Epithelial cell of esophagus (primary cell): ENCODE data around the gene HECW1.

Experiments used
- DNase-seq: peaks from one replicate; pipeline ENCODE4 v3.0.0; 2010; ENCODE audit warnings: low read depth
- H3K4me3 ChIP-seq: 2 replicates; pipeline ENCODE4 v1.5.1; 2011; ENCODE audit warnings: mild to moderate bottlenecking, low read length, control low read depth
- TF ChIP-seq, protein P1 (sequence below): IDR thresholded peaks from 2 replicates; pipeline ENCODE4 v1.5.1; 2011; ENCODE audit warnings: low read depth, mild to moderate bottlenecking, low read length, control low read depth, inconsistent platforms; ENCODE audit not compliant: insufficient read depth; ENCODE audit errors: missing control alignments

HECW1 gene

GRCh38 chr7:43290978-43291377 lies 178.5 kb downstream of the HECW1 start:
- DNase-seq = no peak
- TF ChIP-seq, protein P1, sequence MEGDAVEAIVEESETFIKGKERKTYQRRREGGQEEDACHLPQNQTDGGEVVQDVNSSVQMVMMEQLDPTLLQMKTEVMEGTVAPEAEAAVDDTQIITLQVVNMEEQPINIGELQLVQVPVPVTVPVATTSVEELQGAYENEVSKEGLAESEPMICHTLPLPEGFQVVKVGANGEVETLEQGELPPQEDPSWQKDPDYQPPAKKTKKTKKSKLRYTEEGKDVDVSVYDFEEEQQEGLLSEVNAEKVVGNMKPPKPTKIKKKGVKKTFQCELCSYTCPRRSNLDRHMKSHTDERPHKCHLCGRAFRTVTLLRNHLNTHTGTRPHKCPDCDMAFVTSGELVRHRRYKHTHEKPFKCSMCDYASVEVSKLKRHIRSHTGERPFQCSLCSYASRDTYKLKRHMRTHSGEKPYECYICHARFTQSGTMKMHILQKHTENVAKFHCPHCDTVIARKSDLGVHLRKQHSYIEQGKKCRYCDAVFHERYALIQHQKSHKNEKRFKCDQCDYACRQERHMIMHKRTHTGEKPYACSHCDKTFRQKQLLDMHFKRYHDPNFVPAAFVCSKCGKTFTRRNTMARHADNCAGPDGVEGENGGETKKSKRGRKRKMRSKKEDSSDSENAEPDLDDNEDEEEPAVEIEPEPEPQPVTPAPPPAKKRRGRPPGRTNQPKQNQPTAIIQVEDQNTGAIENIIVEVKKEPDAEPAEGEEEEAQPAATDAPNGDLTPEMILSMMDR = no peak
- no peak overlapping the region for H3K4me3 ChIP-seq

DNA sequence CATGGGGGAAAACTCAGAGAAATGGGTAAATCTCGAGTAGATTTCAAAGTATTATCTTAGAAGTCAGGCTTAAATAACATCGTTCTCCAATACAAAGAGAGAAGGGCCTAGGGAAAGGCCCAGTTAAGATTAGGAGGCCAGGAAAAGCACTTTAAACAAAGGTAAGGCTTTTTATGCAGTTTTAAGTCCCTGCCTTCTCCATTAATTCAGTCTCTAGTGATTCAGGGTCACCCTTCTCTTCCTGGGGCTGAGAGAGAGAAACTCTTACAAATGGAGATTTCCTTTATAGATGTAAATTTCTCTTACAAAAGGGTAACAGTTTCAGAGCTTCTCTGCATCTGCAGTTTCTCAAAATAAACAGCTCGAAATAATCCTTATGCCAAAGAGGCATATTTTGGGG lies 179.3 kb downstream of the HECW1 start:
- no peak for DNase-seq
- TF ChIP-seq, protein P1 = no peak
- no peak overlapping the region for H3K4me3 ChIP-seq

- no peak for DNase-seq
- no peak overlapping the region for H3K4me3 ChIP-seq
- TF ChIP-seq, protein P1 = no peak
Observed at GRCh38 chr7:43292384-43292783, 179.9 kb downstream of the HECW1 start.

- TF ChIP-seq, protein P1 = no peak
- no peak overlapping the region for H3K4me3 ChIP-seq
- DNase-seq = peak; percentile 82
Observed at GRCh38 chr7:43294080-43294630, 181.7 kb downstream of the HECW1 start.

DNA sequence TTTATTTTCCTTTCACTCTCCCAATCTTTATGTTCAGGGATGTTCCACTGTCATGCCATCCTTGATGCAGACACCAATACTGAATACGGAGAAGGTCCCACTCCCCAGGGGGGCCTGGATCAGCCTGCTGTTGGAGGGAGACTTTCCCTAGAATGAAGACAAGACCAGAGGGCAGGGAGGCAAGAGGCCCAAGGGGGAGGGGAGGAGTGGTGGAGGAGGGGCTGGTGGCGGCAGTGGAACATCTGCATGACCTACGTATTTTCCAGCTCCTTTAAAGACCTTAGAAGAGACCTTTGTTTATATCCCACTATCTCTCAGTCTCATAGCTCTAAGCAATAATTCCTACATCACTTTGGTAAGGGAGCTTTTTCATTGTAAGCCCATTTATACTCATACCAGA lies 183.0 kb downstream of the HECW1 start:
- TF ChIP-seq, protein P1 = no peak
- DNase-seq = no peak
- no peak overlapping the region for H3K4me3 ChIP-seq

DNA sequence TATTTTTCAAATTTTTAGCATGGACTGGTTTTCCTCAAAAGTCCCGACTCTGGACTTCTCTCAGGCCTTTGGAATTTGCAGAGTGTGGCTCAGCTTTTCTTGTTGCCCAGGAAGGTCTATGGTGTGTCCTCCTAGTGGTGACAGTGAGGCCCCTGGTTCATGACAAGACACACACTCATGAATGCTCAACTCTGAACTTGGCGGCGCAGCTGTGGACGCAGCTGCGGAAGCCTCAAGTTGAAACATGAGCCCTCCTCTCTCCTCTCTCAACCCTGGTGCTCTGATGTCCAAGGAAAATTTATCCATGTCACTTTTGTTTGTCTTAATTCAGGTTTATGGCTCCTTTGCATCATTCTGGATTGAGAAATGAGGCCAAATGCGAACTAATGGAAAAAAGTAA lies 183.9 kb downstream of the HECW1 start:
- TF ChIP-seq, protein P1 = no peak
- H3K4me3 ChIP-seq = no peak overlapping the region
- no peak for DNase-seq

- H3K4me3 ChIP-seq = no peak overlapping the region
- TF ChIP-seq, protein P1 = no peak
- DNase-seq = no peak
Observed at GRCh38 chr7:43298617-43299016, 186.2 kb downstream of the HECW1 start.
